T-helper 9 cell (primary cell): ENCODE measurements around the gene OR2A42.
"Not testable (repeated sequence)": the region's sequence is repeated elsewhere in the genome, so short reads cannot be mapped to it uniquely, and the experiment has no call there.

Experiments
- DNase-seq: peaks from one replicate; pipeline ENCODE4 v3.0.0-alpha.2; 2020
- total RNA-seq, 2 donors: gene quantifications; one replicate each; lab custom pipeline; 2026; lab: John Stamatoyannopoulos, UW

OR2A42 gene
- total RNA-seq, result 0 reads per million in 2 donors

- DNase-seq, result not testable (repeated sequence)
Measured at GRCh38 chr7:144239365-144239764, at the start of gene OR2A42. Gene OR2A42, minus strand, starts transcription at chr7:144239605. Its CDS starts 6,762 bp downstream, at chr7:144232843.

GRCh38 chr7:144287171-144287784 is 47.9 kb upstream of the OR2A42 start:
- DNase-seq, result not testable (repeated sequence)

- not testable (repeated sequence) for DNase-seq
Measured at GRCh38 chr7:144283716-144284115, 44.3 kb upstream of the OR2A42 start.

GRCh38 chr7:144282490-144282889 is 43.1 kb upstream of the OR2A42 start:
- DNase-seq, result not testable (repeated sequence)

GRCh38 chr7:144281981-144282380 is 42.6 kb upstream of the OR2A42 start:
- DNase-seq, result not testable (repeated sequence)

GRCh38 chr7:144280010-144280409 is 40.6 kb upstream of the OR2A42 start:
- DNase-seq, result not testable (repeated sequence)

GRCh38 chr7:144275281-144275680 is 35.9 kb upstream of the OR2A42 start:
- DNase-seq, result not testable (repeated sequence)

- not testable (repeated sequence) for DNase-seq
Measured at GRCh38 chr7:144269188-144269587, 29.8 kb upstream of the OR2A42 start, which contains the start of gene CTAGE8. Gene CTAGE8, minus strand, starts transcription at chr7:144269288. Its CDS starts 38 bp downstream, at chr7:144269250.

- DNase-seq, result not testable (repeated sequence)
Measured at GRCh38 chr7:144264692-144265091, 25.3 kb upstream of the OR2A42 start, which contains the start of gene OR2A7. Gene OR2A7, minus strand, starts transcription at chr7:144264792. Its CDS starts 5,164 bp downstream, at chr7:144259628.

- DNase-seq, result not testable (repeated sequence)
Measured at GRCh38 chr7:144262128-144262527, 22.7 kb upstream of the OR2A42 start.

GRCh38 chr7:144259067-144259466 is 19.7 kb upstream of the OR2A42 start:
- not testable (repeated sequence) for DNase-seq

GRCh38 chr7:144256112-144256511 is 16.7 kb upstream of the OR2A42 start:
- DNase-seq, result no peak

GRCh38 chr7:144255471-144255897 is 16.1 kb upstream of the OR2A42 start:
- no peak for DNase-seq

- DNase-seq, result not testable (repeated sequence)
Measured at GRCh38 chr7:144252307-144252706, 12.9 kb upstream of the OR2A42 start.

GRCh38 chr7:144247674-144248330 is 8.4 kb upstream of the OR2A42 start:
- DNase-seq, result not testable (repeated sequence)

GRCh38 chr7:144246967-144247366 is 7.6 kb upstream of the OR2A42 start:
- DNase-seq, result not testable (repeated sequence)

GRCh38 chr7:144245372-144245771 is 6.0 kb upstream of the OR2A42 start:
- not testable (repeated sequence) for DNase-seq

- not testable (repeated sequence) for DNase-seq
Measured at GRCh38 chr7:144238530-144239082, 799 bp downstream of the OR2A42 start.

- not testable (repeated sequence) for DNase-seq
Measured at GRCh38 chr7:144233039-144233438, 6.4 kb downstream of the OR2A42 start.

- not testable (repeated sequence) for DNase-seq
Measured at GRCh38 chr7:144231027-144231426, 8.4 kb downstream of the OR2A42 start.

- not testable (repeated sequence) for DNase-seq
Measured at GRCh38 chr7:144228810-144229209, 10.6 kb downstream of the OR2A42 start.

- DNase-seq, result not testable (repeated sequence)
Measured at GRCh38 chr7:144226866-144227265, 12.5 kb downstream of the OR2A42 start.

GRCh38 chr7:144223675-144224074 is 15.7 kb downstream of the OR2A42 start:
- DNase-seq, result not testable (repeated sequence)
